Upper lobe of left lung (tissue), 6 donors: Measurements from ENCODE around the gene MAPK12. TPM values are rescaled to one million over a fixed set of nuclear protein-coding genes. Genes with fewer than 3 reads are reported as not detected.
A peak's percentile ranks its signal among the peaks of the same experiment; 100 is the strongest.

Source experiments
- ATAC-seq, 2 donors: fragments of 200-7000 bp; cut with Tn5 transposase; one replicate each; pipeline ENCODE4 v1.9.1; 2022; ENCODE audit warnings: mild to moderate bottlenecking in 2 of 2, moderate library complexity in 2 of 2; ENCODE audit not compliant: low FRiP score in 2 of 2
- DNase-seq, 2 donors: peaks; one replicate each; pipeline ENCODE4 v3.0.0-alpha.2; 2019 to 2020
- H3K27ac ChIP-seq, 4 donors: fragments of 200-600 bp; sonication (generic); one replicate each; pipeline ENCODE4 v1.5.1; 2016 to 2019
- H3K27me3 ChIP-seq, 4 donors: fragments of 200-600 bp; sonication (generic); one replicate each; pipeline ENCODE4 v1.5.1; 2017 to 2019
- H3K36me3 ChIP-seq, 4 donors: fragments of 200-600 bp; sonication (generic); one replicate each; pipeline ENCODE4 v1.5.1; 2016 to 2019
- H3K4me1 ChIP-seq, 4 donors: fragments of 200-600 bp; sonication (generic); one replicate each; pipeline ENCODE4 v1.5.1; 2018 to 2019
- H3K4me3 ChIP-seq, 4 donors: fragments of 200-600 bp; sonication (generic); one replicate each; pipeline ENCODE4 v1.5.1; 2017 to 2019; ENCODE audit warnings: mild to moderate bottlenecking in 2 of 4, moderate library complexity in 1 of 4
- H3K9me3 ChIP-seq, 4 donors: fragments of 200-600 bp; sonication (generic); one replicate each; pipeline ENCODE4 v1.5.1; 2018 to 2019
- CTCF ChIP-seq, 6 experiments: fragments of 450-650 bp in 4 of 6; fragments of 200-600 bp in 2 of 6; sonication (generic) in 2 of 6; IDR thresholded peaks; one replicate each; pipeline ENCODE4 v1.5.1; 2016 to 2019; ENCODE audit warnings: antibody characterized with exemption in 6 of 6
- EP300 ChIP-seq, 4 donors: sonication (generic); formaldehyde crosslinking; IDR thresholded peaks; one replicate each; pipeline ENCODE4 v1.5.1; 2017; ENCODE audit warnings: antibody characterized with exemption in 4 of 4, control low read depth in 2 of 4
- POLR2A ChIP-seq, 4 donors: fragments of 450-650 bp; IDR thresholded peaks; one replicate each; pipeline ENCODE4 v1.5.1; 2016 to 2017; ENCODE audit warnings: antibody characterized with exemption in 4 of 4, mild to moderate bottlenecking in 2 of 4
- POLR2AphosphoS5 ChIP-seq, 2 donors: sonication (generic); formaldehyde crosslinking; IDR thresholded peaks; one replicate each; pipeline ENCODE4 v1.5.1; 2017; ENCODE audit warnings: antibody characterized with exemption in 2 of 2
- WGBS, 2 donors: methylation state at CpG; one replicate each; pipeline ENCODE4 v1.1.5; 2017 to 2018; 5-methylcytosine and 5-hydroxymethylcytosine counted together
- total RNA-seq, 6 donors: library from RNA; depleted of rRNA in 4 of 6; stranded (reverse); fragments of >200 nt in 4 of 6; gene quantifications; one replicate each; pipeline versions ENCODE4 v1.1.0 to v1.2.1, GENCODE V29; 2016 to 2021
- donor health status: DM: no; HTN: no; CAD: no; lungs with moderate emphysema.
- donor health status: DM: no; HTN: yes; CAD: no; lungs with severe emphysema.

Gene MAPK12
- total RNA-seq, 6 donors from 2014 or later = 3.1 to 19.2 (median 10.1) TPM

GRCh38 chr22:50300620-50301257 lies 39.3 kb upstream of the MAPK12 start:
- H3K4me1 ChIP-seq = peaks cover 93 to 97% (median 93%) of the 10 kb centered on the region in 4 donors
- no peak for TF ChIP-seq POLR2A (IDR thresholded peaks at IDR 0.05)
- no peak for TF ChIP-seq POLR2AphosphoS5 (IDR thresholded peaks at IDR 0.05)
- TF ChIP-seq CTCF (IDR thresholded peaks at IDR 0.05) = no peak
- TF ChIP-seq EP300 (IDR thresholded peaks at IDR 0.05) = no peak
- peak overlapping the region in 3 of 4 donors; percentile 94 to 95 (median 94) for H3K27ac ChIP-seq
- no peaks in the 10 kb centered on the region for H3K27me3 ChIP-seq
- ATAC-seq (no peak), DNase-seq (peak in 1 of 2 donors; percentile 55)
- peaks cover 0 to 3% (median 0%) of the 10 kb centered on the region in 4 donors for H3K36me3 ChIP-seq
- no peaks in the 10 kb centered on the region for H3K9me3 ChIP-seq
- H3K4me3 ChIP-seq = peak overlapping the region in 2 of 4 donors; percentile 43 to 46
- 76 to 85% methylated on average over 4 to 14 of the region's 14 CpGs for WGBS, 2 donors

- H3K9me3 ChIP-seq = no peaks in the 10 kb centered on the region
- H3K36me3 ChIP-seq = peaks cover 0 to 3% (median 0%) of the 10 kb centered on the region in 4 donors
- DNase-seq = peak in 1 of 2 donors; percentile 87
- peak overlapping the region; percentile 21 to 46 (median 40) for H3K4me3 ChIP-seq
- ATAC-seq = no peak
- H3K27me3 ChIP-seq = no peaks in the 10 kb centered on the region
- H3K4me1 ChIP-seq = peaks cover 86 to 92% (median 88%) of the 10 kb centered on the region in 4 donors
- TF ChIP-seq CTCF (IDR thresholded peaks at IDR 0.05) = no peak
- TF ChIP-seq POLR2A (IDR thresholded peaks at IDR 0.05) = no peak
- no peak for TF ChIP-seq EP300 (IDR thresholded peaks at IDR 0.05)
- TF ChIP-seq POLR2AphosphoS5 (IDR thresholded peaks at IDR 0.05) = no peak
- 46 to 53% methylated on average over 30 to 46 of the region's 93 CpGs for WGBS, 2 donors
- H3K27ac ChIP-seq = peak overlapping the region; percentile 58 to 94 (median 88)
These were observed 38.5 kb upstream of the MAPK12 start for GRCh38 chr22:50299785-50300619.

GRCh38 chr22:50298937-50299784 lies 37.7 kb upstream of the MAPK12 start:
- H3K4me1 ChIP-seq = peaks cover 85 to 90% (median 88%) of the 10 kb centered on the region in 4 donors
- peak overlapping the region; percentile 21 to 46 (median 40) for H3K4me3 ChIP-seq
- no peaks in the 10 kb centered on the region for H3K27me3 ChIP-seq
- WGBS, 2 donors = 22 to 35% methylated on average over 21 to 56 of the region's 59 CpGs
- no peak for ATAC-seq
- H3K36me3 ChIP-seq = peaks cover 0 to 3% (median 0%) of the 10 kb centered on the region in 4 donors
- no peaks in the 10 kb centered on the region for H3K9me3 ChIP-seq
- DNase-seq = peak in 1 of 2 donors; percentile 68
- TF ChIP-seq POLR2A (IDR thresholded peaks at IDR 0.05) = no peak
- TF ChIP-seq POLR2AphosphoS5 (IDR thresholded peaks at IDR 0.05) = no peak
- TF ChIP-seq EP300 (IDR thresholded peaks at IDR 0.05) = no peak
- TF ChIP-seq CTCF (IDR thresholded peaks at IDR 0.05) = no peak
- peak overlapping the region; percentile 58 to 94 (median 88) for H3K27ac ChIP-seq

GRCh38 chr22:50298266-50298637 lies 36.8 kb upstream of the MAPK12 start:
- WGBS, 2 donors = 80 to 81% methylated on average over 4 of the region's 4 CpGs
- Histone ChIP-seq H3K27ac (peak overlapping the region; percentile 28 to 94 (median 78)), H3K4me3 (no peak overlapping the region), H3K9me3 (no peaks in the 10 kb centered on the region), H3K4me1 (peaks cover 85 to 90% (median 87%) of the 10 kb centered on the region in 4 donors), H3K36me3 (peaks cover 0 to 3% (median 0%) of the 10 kb centered on the region in 4 donors), H3K27me3 (no peaks in the 10 kb centered on the region)
- no peak for DNase-seq
- TF ChIP-seq EP300 (IDR thresholded peaks at IDR 0.05) (no peak), POLR2A (IDR thresholded peaks at IDR 0.05) (no peak)
- ATAC-seq = no peak
